GM23338 (cell line): ENCODE data around the gene LURAP1L. TPM values are rescaled to one million over a fixed set of nuclear protein-coding genes. Genes with fewer than 3 reads are reported as not detected.

Experiments
- ATAC-seq: fragments of 200-7000 bp; cut with Tn5 transposase; 3 replicates; pipeline ENCODE4 v1.9.1; 2020
- DNase-seq: peaks from one replicate; pipeline ENCODE4 v3.0.0-alpha.2; 2015; ENCODE audit warnings: low spot score
- H2AFZ ChIP-seq: fragments of 200-600 bp; sonication (generic); 2 replicates; pipeline ENCODE4 v1.8.0; 2016; ENCODE audit warnings: antibody characterized with exemption, mild to moderate bottlenecking, moderate library complexity
- H3F3A ChIP-seq: fragments of 200-600 bp; sonication (generic); replicated peaks from 2 replicates; pipeline ENCODE4 v1.8.0; 2017; ENCODE audit warnings: antibody characterized with exemption, mixed run types, low read depth
- H3K27ac ChIP-seq: fragments of 200-600 bp; sonication (generic); 2 replicates; pipeline ENCODE4 v1.6.1; 2016; ENCODE audit warnings: low read depth
- H3K27me3 ChIP-seq: fragments of 200-600 bp; sonication (generic); 2 replicates; pipeline ENCODE4 v1.8.0; 2016; ENCODE audit warnings: mild to moderate bottlenecking, mixed run types, moderate library complexity; ENCODE audit not compliant: insufficient read depth
- H3K36me3 ChIP-seq: fragments of 200-600 bp; sonication (generic); 2 replicates; pipeline ENCODE4 v1.8.0; 2016; ENCODE audit warnings: mild to moderate bottlenecking; ENCODE audit not compliant: insufficient read depth
- H3K4me1 ChIP-seq: fragments of 200-600 bp; sonication (generic); 2 replicates; pipeline ENCODE4 v1.8.0; 2016; ENCODE audit warnings: mild to moderate bottlenecking, moderate library complexity; ENCODE audit not compliant: insufficient read depth
- H3K4me2 ChIP-seq: fragments of 200-600 bp; sonication (generic); 2 replicates; pipeline ENCODE4 v1.7.1; 2017; ENCODE audit warnings: mixed run types
- H3K4me3 ChIP-seq: fragments of 200-600 bp; sonication (generic); 2 replicates; pipeline ENCODE4 v1.6.1; 2016; ENCODE audit warnings: mixed run types
- H3K79me2 ChIP-seq: fragments of 200-600 bp; sonication (generic); replicated peaks from 2 replicates; pipeline ENCODE4 v1.8.0; 2017; ENCODE audit warnings: mild to moderate bottlenecking; ENCODE audit not compliant: insufficient read depth
- H3K9me2 ChIP-seq: fragments of 200-600 bp; sonication (generic); 2 replicates; pipeline ENCODE4 v1.8.0; 2017; ENCODE audit not compliant: insufficient read depth
- H4K20me1 ChIP-seq: fragments of 200-600 bp; sonication (generic); replicated peaks from 2 replicates; pipeline ENCODE4 v1.8.0; 2017; ENCODE audit warnings: mild to moderate bottlenecking; ENCODE audit not compliant: insufficient read depth
- H3K27ac Mint-ChIP-seq: 2 replicates; pipeline ENCODE4 v1.8.0; 2020; ENCODE audit warnings: inconsistent platforms, mild to moderate bottlenecking, moderate library complexity, mixed read lengths
- H3K27me3 Mint-ChIP-seq: 3 replicates; pipeline ENCODE4 v1.8.0; 2022; ENCODE audit warnings: low read depth, mild to moderate bottlenecking, moderate library complexity, mixed read lengths, inconsistent platforms; ENCODE audit not compliant: insufficient read depth, poor library complexity
- H3K36me3 Mint-ChIP-seq: 3 replicates; pipeline ENCODE4 v1.8.0; 2021; ENCODE audit warnings: low read depth, mild to moderate bottlenecking, inconsistent platforms, moderate library complexity, mixed read lengths
- H3K4me1 Mint-ChIP-seq: 3 replicates; pipeline ENCODE4 v1.8.0; 2020; ENCODE audit warnings: mild to moderate bottlenecking, inconsistent platforms, mixed read lengths
- H3K4me3 Mint-ChIP-seq: 3 replicates; pipeline ENCODE4 v1.8.0; 2021; ENCODE audit warnings: moderate library complexity, mild to moderate bottlenecking, inconsistent platforms, mixed read lengths
- H3K9me3 Mint-ChIP-seq: 3 replicates; pipeline ENCODE4 v1.8.0; 2020; ENCODE audit warnings: moderate library complexity, mild to moderate bottlenecking, inconsistent platforms, mixed read lengths
- CREB1 ChIP-seq: fragments of 250-450 bp; sonication (Bioruptor Pico); IDR thresholded peaks from 2 replicates; pipeline ENCODE4 v1.5.0; 2020; ENCODE audit warnings: low read depth, mild to moderate bottlenecking, moderate library complexity
- CTCF ChIP-seq, 2 experiments: fragments of 200-600 bp in 1 of 2; sonication (generic) in 1 of 2; conservative IDR thresholded peaks; 2 replicates each; pipeline versions ENCODE4 v1.5.1 to v1.6.1; 2016 to 2017; ENCODE audit warnings: antibody characterized with exemption in 2 of 2, low read depth in 2 of 2, mild to moderate bottlenecking in 2 of 2, moderate library complexity in 1 of 2
- ETS1 ChIP-seq: IDR thresholded peaks from 2 replicates; pipeline ENCODE4 v1.6.1; 2016; ENCODE audit warnings: antibody characterized with exemption
- EZH2 ChIP-seq: fragments of 200-600 bp; sonication (generic); IDR thresholded peaks from one replicate; pipeline ENCODE4 v1.8.0; 2017; ENCODE audit warnings: antibody characterized with exemption, mild to moderate bottlenecking, low read depth; ENCODE audit not compliant: unreplicated experiment
- EZH2phosphoT487 ChIP-seq: fragments of 200-600 bp; sonication (generic); IDR thresholded peaks from one replicate; pipeline ENCODE4 v1.8.1; 2018; ENCODE audit warnings: antibody characterized with exemption; ENCODE audit not compliant: unreplicated experiment
- JUNB ChIP-seq: IDR thresholded peaks from one replicate; pipeline ENCODE4 v1.6.1; 2016; ENCODE audit warnings: antibody characterized with exemption; ENCODE audit not compliant: unreplicated experiment
- NANOG ChIP-seq: IDR thresholded peaks from 2 replicates; pipeline ENCODE4 v1.6.1; 2016; ENCODE audit warnings: antibody characterized with exemption, borderline replicate concordance
- POLR2AphosphoS5 ChIP-seq: IDR thresholded peaks from 2 replicates; pipeline ENCODE4 v1.6.1; 2016; ENCODE audit warnings: antibody characterized with exemption, low read depth
- REST ChIP-seq: IDR thresholded peaks from one replicate; pipeline ENCODE4 v1.6.1; 2018; ENCODE audit warnings: antibody characterized with exemption; ENCODE audit not compliant: unreplicated experiment
- STAT1 ChIP-seq: IDR thresholded peaks from one replicate; pipeline ENCODE4 v1.6.1; 2016; ENCODE audit warnings: antibody characterized with exemption; ENCODE audit not compliant: unreplicated experiment
- ZNF114 ChIP-seq: fragments of 250-450 bp; sonication (Bioruptor Pico); IDR thresholded peaks from 2 replicates; pipeline ENCODE4 v1.5.0; 2020; ENCODE audit warnings: mild to moderate bottlenecking, moderate library complexity
- ZNF331 ChIP-seq: fragments of 250-450 bp; sonication (Bioruptor Pico); IDR thresholded peaks from 2 replicates; pipeline ENCODE4 v1.5.0; 2020; ENCODE audit warnings: low read depth, mild to moderate bottlenecking, moderate library complexity
- ZNF462 ChIP-seq: fragments of 250-450 bp; sonication (Bioruptor Pico); IDR thresholded peaks from 2 replicates; pipeline ENCODE4 v1.5.0; 2020; ENCODE audit warnings: mild to moderate bottlenecking, moderate library complexity
- polyA plus RNA-seq: library from polyadenylated mRNA; unstranded; fragments of >200 nt; fragmentation: Nextera tagmentation; extraction: Ambion mirVana; gene quantifications from 2 replicates; pipeline ENCODE4 v1.2.1, GENCODE V29; 2016
- total RNA-seq: library from RNA; depleted of rRNA; stranded (reverse); fragments of >200 nt; shearing (Covaris generic); gene quantifications from 2 replicates; pipeline ENCODE4 v1.2.3, GENCODE V29; 2014

LURAP1L gene
- total and polyA plus RNA-seq, 2 experiments from 2014 or later: 1.2 to 1.6 TPM

DNA sequence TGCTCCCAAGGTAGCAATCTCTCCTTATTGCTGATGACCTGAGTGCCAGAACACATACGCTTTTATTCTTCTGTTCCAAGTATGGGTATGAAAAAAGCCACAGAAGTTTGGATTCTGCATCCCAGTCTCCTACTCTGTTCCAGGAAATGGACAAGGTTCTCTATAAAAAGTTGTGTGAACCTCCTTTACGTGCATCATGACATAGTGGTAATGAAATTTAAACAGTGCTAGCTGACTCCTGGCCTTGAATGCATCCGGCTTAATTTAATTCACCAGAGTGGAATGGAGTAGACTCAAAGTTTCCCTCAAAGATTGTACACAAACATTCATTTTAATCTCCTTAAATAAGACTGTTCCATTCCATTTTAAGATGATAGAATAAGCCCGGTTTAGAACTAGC lies 68.9 kb downstream of the LURAP1L start:
- H3K9me2 ChIP-seq: no peaks in the 10 kb centered on the region
- no peaks in the 10 kb centered on the region for H3K79me2 ChIP-seq
- no peaks in the 10 kb centered on the region for H3K27me3 ChIP-seq
- no peaks in the 10 kb centered on the region for H4K20me1 ChIP-seq
- no peaks in the 10 kb centered on the region for H3K36me3 ChIP-seq
- H3K27ac Mint-ChIP-seq: no peak overlapping the region
- no peaks in the 10 kb centered on the region for H3F3A ChIP-seq
- no peaks in the 10 kb centered on the region for H3K9me3 Mint-ChIP-seq
- H3K36me3 Mint-ChIP-seq: no peaks in the 10 kb centered on the region
- H3K4me1 ChIP-seq: no peaks in the 10 kb centered on the region
- no peaks in the 10 kb centered on the region for H3K27me3 Mint-ChIP-seq
- H3K27ac ChIP-seq: no peak overlapping the region
- ATAC-seq (no peak), DNase-seq (no peak)
- H3K4me2 ChIP-seq: no peak overlapping the region
- no peak overlapping the region for H3K4me3 Mint-ChIP-seq
- no peaks in the 10 kb centered on the region for H3K4me1 Mint-ChIP-seq
- no peak overlapping the region for H3K4me3 ChIP-seq
- no peak overlapping the region for H2AFZ ChIP-seq
- TF ChIP-seq REST: no peak
- TF ChIP-seq STAT1: no peak
- TF ChIP-seq EZH2phosphoT487: no peak
- TF ChIP-seq CTCF (conservative IDR thresholded peaks at IDR 0.05; ENCODE audit: low read depth in 2 of 2): no peak
- TF ChIP-seq CREB1 (CRISPR knock-in tag): no peak
- TF ChIP-seq NANOG: no peak
- no peak for TF ChIP-seq ETS1
- TF ChIP-seq EZH2: no peak
- no peak for TF ChIP-seq ZNF331 (CRISPR knock-in tag)
- no peak for TF ChIP-seq ZNF462 (CRISPR knock-in tag)
- TF ChIP-seq JUNB: no peak
- TF ChIP-seq POLR2AphosphoS5: no peak
- no peak for TF ChIP-seq ZNF114
